Right lobe of liver (tissue), 4 donors: ENCODE data around the gene CDC14A.

Experiments
- POLR2A ChIP-seq: fragments of 450-650 bp; IDR thresholded peaks from one replicate; pipeline ENCODE4 v1.6.1; 2017; ENCODE audit warnings: antibody characterized with exemption, mild to moderate bottlenecking
- TF ChIP-seq, protein P1 (sequence below), 4 donors: fragments of 200-600 bp in 3 of 4; fragments of 450-650 bp in 1 of 4; IDR thresholded peaks; one replicate each; pipeline versions ENCODE4 v1.5.1 to v1.8.0; 2016 to 2022; ENCODE audit warnings: antibody characterized with exemption in 4 of 4, mild to moderate bottlenecking in 2 of 4
- donor health status: DM: no; HTN: no; CAD: no.
- donor health status: DM: no; HTN: no; CAD: no.
- donor health status: DM: no; HTN: yes; CAD: no.

DNA sequence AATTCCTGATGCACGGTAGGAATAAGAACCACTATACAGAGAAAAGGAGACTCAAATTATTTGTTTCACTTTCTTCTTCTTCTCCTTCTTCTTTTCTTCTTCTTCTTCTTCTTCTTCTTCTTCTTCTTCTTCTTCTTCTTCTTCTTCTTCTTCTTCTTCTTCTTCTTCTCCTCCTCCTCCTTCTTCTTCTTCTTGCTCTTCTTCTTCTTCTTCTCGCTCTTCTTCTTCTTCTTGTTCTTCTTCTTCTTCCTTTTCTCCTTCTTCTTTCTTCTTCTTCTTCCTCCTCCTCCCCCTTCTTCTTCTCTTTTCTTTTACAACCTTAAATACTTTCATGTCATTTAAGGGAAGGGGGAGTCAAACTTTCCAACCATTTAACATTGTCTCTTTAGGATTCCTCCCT is 174.6 kb downstream of the CDC14A start:
- TF ChIP-seq, protein P1, sequence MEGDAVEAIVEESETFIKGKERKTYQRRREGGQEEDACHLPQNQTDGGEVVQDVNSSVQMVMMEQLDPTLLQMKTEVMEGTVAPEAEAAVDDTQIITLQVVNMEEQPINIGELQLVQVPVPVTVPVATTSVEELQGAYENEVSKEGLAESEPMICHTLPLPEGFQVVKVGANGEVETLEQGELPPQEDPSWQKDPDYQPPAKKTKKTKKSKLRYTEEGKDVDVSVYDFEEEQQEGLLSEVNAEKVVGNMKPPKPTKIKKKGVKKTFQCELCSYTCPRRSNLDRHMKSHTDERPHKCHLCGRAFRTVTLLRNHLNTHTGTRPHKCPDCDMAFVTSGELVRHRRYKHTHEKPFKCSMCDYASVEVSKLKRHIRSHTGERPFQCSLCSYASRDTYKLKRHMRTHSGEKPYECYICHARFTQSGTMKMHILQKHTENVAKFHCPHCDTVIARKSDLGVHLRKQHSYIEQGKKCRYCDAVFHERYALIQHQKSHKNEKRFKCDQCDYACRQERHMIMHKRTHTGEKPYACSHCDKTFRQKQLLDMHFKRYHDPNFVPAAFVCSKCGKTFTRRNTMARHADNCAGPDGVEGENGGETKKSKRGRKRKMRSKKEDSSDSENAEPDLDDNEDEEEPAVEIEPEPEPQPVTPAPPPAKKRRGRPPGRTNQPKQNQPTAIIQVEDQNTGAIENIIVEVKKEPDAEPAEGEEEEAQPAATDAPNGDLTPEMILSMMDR (IDR thresholded peaks at IDR 0.05): no peak
- TF ChIP-seq POLR2A: no peak
